ENCODE measurements around the gene FSHR.

Gene FSHR

GRCh38 chr2:49032936-49033335, 121.4 kb downstream of the FSHR start:
- TF ChIP-seq, protein P1, sequence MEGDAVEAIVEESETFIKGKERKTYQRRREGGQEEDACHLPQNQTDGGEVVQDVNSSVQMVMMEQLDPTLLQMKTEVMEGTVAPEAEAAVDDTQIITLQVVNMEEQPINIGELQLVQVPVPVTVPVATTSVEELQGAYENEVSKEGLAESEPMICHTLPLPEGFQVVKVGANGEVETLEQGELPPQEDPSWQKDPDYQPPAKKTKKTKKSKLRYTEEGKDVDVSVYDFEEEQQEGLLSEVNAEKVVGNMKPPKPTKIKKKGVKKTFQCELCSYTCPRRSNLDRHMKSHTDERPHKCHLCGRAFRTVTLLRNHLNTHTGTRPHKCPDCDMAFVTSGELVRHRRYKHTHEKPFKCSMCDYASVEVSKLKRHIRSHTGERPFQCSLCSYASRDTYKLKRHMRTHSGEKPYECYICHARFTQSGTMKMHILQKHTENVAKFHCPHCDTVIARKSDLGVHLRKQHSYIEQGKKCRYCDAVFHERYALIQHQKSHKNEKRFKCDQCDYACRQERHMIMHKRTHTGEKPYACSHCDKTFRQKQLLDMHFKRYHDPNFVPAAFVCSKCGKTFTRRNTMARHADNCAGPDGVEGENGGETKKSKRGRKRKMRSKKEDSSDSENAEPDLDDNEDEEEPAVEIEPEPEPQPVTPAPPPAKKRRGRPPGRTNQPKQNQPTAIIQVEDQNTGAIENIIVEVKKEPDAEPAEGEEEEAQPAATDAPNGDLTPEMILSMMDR (conservative IDR thresholded peaks at IDR 0.05; ENCODE audit: control insufficient read depth, insufficient read depth, low read depth, low read length) = no peak
- H3K4me3 ChIP-seq (ENCODE audit: control insufficient read depth, low read depth, low read length) = no peak overlapping the region
- DNase-seq (ENCODE audit: low read depth) = no peak

DNA sequence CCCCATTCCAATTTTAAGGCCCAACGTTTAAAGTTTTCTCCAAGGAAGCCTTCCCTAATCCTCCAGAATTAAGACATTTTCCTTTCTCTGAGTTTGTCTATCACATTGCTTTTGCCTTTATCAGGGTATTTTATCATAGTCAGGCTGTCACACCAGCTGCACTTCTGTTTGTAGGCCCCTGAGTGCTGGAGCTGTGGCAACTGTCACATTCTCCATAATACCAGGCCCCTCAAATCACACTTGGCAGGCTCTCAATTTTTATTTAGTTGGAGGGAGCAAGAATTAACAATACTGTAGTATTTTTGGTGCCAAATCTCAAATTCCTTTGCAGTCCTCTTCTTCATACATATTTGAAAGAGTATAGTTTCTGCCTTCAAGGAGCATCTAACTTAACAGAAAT, 122.2 kb downstream of the FSHR start:
- no peak overlapping the region for H3K4me3 ChIP-seq (ENCODE audit: control insufficient read depth, low read depth, low read length)
- no peak for DNase-seq (ENCODE audit: low read depth)
- TF ChIP-seq, protein P1 (conservative IDR thresholded peaks at IDR 0.05; ENCODE audit: control insufficient read depth, insufficient read depth, low read depth, low read length) = no peak

GRCh38 chr2:49029406-49029805, 124.9 kb downstream of the FSHR start:
- TF ChIP-seq, protein P1 (conservative IDR thresholded peaks at IDR 0.05; ENCODE audit: control insufficient read depth, insufficient read depth, low read depth, low read length) = no peak
- DNase-seq (ENCODE audit: low read depth) = no peak
- H3K4me3 ChIP-seq (ENCODE audit: control insufficient read depth, low read depth, low read length) = no peak overlapping the region

DNA sequence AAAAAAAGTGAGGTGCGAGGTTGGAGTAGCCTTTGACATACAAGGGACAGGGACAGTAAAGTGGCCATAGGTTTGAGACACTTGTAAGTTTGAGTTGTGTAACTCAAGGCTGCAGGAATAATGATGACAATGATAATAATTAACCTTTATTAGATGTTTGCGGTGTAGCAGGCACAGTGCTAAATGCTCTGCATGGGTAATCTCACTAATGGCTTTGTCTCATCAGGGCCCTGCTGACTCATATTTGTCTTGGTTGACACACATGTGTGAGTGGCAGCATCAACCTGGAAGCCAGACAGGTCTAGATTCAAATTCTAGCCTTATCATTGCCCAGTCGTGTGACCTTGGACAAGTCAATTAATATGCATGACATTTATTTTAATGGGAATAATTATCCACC, 126.2 kb downstream of the FSHR start:
- no peak for DNase-seq (ENCODE audit: low read depth)
- H3K4me3 ChIP-seq (ENCODE audit: control insufficient read depth, low read depth, low read length) = no peak overlapping the region
- TF ChIP-seq, protein P1 (conservative IDR thresholded peaks at IDR 0.05; ENCODE audit: control insufficient read depth, insufficient read depth, low read depth, low read length) = no peak

- no peak for DNase-seq (ENCODE audit: low read depth)
- H3K4me3 ChIP-seq (ENCODE audit: control insufficient read depth, low read depth, low read length) = no peak overlapping the region
- TF ChIP-seq, protein P1 (conservative IDR thresholded peaks at IDR 0.05; ENCODE audit: control insufficient read depth, insufficient read depth, low read depth, low read length) = no peak
Measured at GRCh38 chr2:49026706-49027105, 127.6 kb downstream of the FSHR start.

DNA sequence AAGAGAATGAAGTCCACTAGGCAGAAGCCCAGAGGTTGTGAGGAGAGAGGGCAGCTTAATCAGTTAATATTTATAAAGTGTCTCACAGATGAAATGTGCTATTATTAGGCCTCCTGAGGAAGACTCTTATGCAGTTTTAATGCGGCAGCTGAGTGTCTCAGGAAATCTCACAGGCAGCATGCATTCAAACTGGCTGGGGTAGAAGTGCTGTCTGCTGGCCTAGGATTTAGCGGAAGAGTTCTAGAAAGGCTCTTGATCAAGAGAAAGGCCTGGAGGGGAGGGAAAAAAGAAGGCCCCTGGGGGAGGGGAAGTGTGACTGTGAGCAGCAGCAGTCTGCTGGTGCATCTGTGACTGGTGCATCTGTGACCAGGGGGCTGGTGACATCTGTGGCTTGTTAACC, 133.0 kb downstream of the FSHR start:
- H3K4me3 ChIP-seq (ENCODE audit: control insufficient read depth, low read depth, low read length) = no peak overlapping the region
- TF ChIP-seq, protein P1 (conservative IDR thresholded peaks at IDR 0.05; ENCODE audit: control insufficient read depth, insufficient read depth, low read depth, low read length) = no peak
- no peak for DNase-seq (ENCODE audit: low read depth)

DNA sequence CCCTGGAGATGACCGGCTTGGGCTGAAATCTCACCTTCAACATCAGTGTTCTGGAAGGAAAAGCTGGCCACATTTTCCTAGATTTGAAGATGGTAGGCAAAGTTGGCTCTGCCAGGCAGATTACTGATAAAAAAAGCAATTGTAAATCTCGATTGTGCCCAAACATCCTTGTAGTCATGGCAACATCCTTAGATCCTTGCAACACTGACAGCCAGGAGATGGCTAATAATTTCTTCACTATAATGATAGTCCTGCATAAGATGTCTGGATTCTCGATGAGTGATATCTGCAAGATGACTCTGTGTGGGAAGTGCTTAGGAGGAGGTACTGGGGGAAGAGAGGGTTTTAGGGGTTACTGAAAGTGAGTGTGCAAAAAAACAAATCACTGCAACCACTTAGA, 149.1 kb downstream of the FSHR start:
- no peak for DNase-seq (ENCODE audit: low read depth)
- TF ChIP-seq, protein P1 (conservative IDR thresholded peaks at IDR 0.05; ENCODE audit: control insufficient read depth, insufficient read depth, low read depth, low read length) = no peak
- H3K4me3 ChIP-seq (ENCODE audit: control insufficient read depth, low read depth, low read length) = no peak overlapping the region
